H9 (cell line): ENCODE measurements around the gene LRRK1. TPM values are rescaled to one million over a fixed set of nuclear protein-coding genes. Genes with fewer than 3 reads are reported as not detected.

Experiments
- DNase-seq: peaks from one replicate; pipeline ENCODE4 v3.0.0-alpha.2; 2017
- H2AFZ ChIP-seq: one replicate; pipeline ENCODE4 v1.6.1; 2013; ENCODE audit warnings: mild to moderate bottlenecking, low read length, control low read depth, moderate library complexity
- H2AK5ac ChIP-seq: 2 replicates; pipeline ENCODE4 v1.6.1; 2013; ENCODE audit warnings: low read length, control low read depth, mixed read lengths; ENCODE audit not compliant: insufficient read length
- H2BK120ac ChIP-seq: one replicate; pipeline ENCODE4 v1.6.1; 2013; ENCODE audit warnings: low read depth, mild to moderate bottlenecking, low read length, control low read depth, inconsistent platforms; ENCODE audit not compliant: poor library complexity, severe bottlenecking
- H2BK12ac ChIP-seq: 2 replicates; pipeline ENCODE4 v1.6.1; 2013; ENCODE audit warnings: low read length, control low read depth, mixed read lengths, low read depth; ENCODE audit not compliant: insufficient read length
- H2BK15ac ChIP-seq: 2 replicates; pipeline ENCODE4 v1.6.1; 2013; ENCODE audit warnings: low read depth, low read length, control low read depth
- H2BK20ac ChIP-seq: one replicate; pipeline ENCODE4 v1.6.1; 2013; ENCODE audit warnings: low read depth, mild to moderate bottlenecking, low read length, control low read depth, inconsistent platforms; ENCODE audit not compliant: poor library complexity, severe bottlenecking
- H2BK5ac ChIP-seq: 2 replicates; pipeline ENCODE4 v1.6.1; 2013; ENCODE audit warnings: low read length, control low read depth, mixed read lengths; ENCODE audit not compliant: insufficient read length
- H3K14ac ChIP-seq: 2 replicates; pipeline ENCODE4 v1.6.1; 2013; ENCODE audit warnings: low read length, control low read depth; ENCODE audit not compliant: insufficient read depth
- H3K18ac ChIP-seq: 2 replicates; pipeline ENCODE4 v1.6.1; 2013; ENCODE audit warnings: low read depth, mild to moderate bottlenecking, mixed read lengths, low read length, control low read depth; ENCODE audit not compliant: insufficient read length
- H3K23ac ChIP-seq: 2 replicates; pipeline ENCODE4 v1.6.1; 2013; ENCODE audit warnings: low read length, control low read depth, mixed read lengths, low read depth; ENCODE audit not compliant: insufficient read length
- H3K23me2 ChIP-seq: 2 replicates; pipeline ENCODE4 v1.6.1; 2013; ENCODE audit warnings: low read depth, mild to moderate bottlenecking, mixed read lengths, low read length, control low read depth; ENCODE audit not compliant: insufficient read length, poor library complexity, severe bottlenecking
- H3K27ac ChIP-seq: 2 replicates; pipeline ENCODE4 v1.5.1; 2013; ENCODE audit warnings: low read length, control low read depth, mixed read lengths, low read depth; ENCODE audit not compliant: insufficient read length
- H3K27me3 ChIP-seq: 2 replicates; pipeline ENCODE4 v1.6.1; 2013; ENCODE audit warnings: low read length, control low read depth, inconsistent platforms; ENCODE audit not compliant: insufficient read depth
- H3K4ac ChIP-seq: 2 replicates; pipeline ENCODE4 v1.6.1; 2013; ENCODE audit warnings: low read depth, mild to moderate bottlenecking, control low read depth, inconsistent platforms, low read length, moderate library complexity
- H3K4me1 ChIP-seq: 2 replicates; pipeline ENCODE4 v1.6.1; 2013; ENCODE audit warnings: low read length, control low read depth, inconsistent platforms; ENCODE audit not compliant: insufficient read depth
- H3K4me2 ChIP-seq: 2 replicates; pipeline ENCODE4 v1.6.1; 2013; ENCODE audit warnings: low read length, control low read depth, mixed read lengths; ENCODE audit not compliant: insufficient read length, insufficient read depth
- H3K56ac ChIP-seq: 2 replicates; pipeline ENCODE4 v1.6.1; 2013; ENCODE audit warnings: low read depth, mild to moderate bottlenecking, mixed read lengths, low read length, control low read depth; ENCODE audit not compliant: insufficient read length
- H3K79me1 ChIP-seq: 2 replicates; pipeline ENCODE4 v1.6.1; 2013; ENCODE audit warnings: low read depth, mild to moderate bottlenecking, moderate library complexity, low read length, control low read depth, inconsistent platforms; ENCODE audit not compliant: insufficient read depth, poor library complexity, severe bottlenecking
- H3K79me2 ChIP-seq: 2 replicates; pipeline ENCODE4 v1.6.1; 2013; ENCODE audit warnings: low read length, control low read depth, inconsistent platforms; ENCODE audit not compliant: insufficient read depth
- H3K9ac ChIP-seq: 2 replicates; pipeline ENCODE4 v1.6.1; 2013; ENCODE audit warnings: low read length, control low read depth, mixed read lengths; ENCODE audit not compliant: insufficient read length; ENCODE audit errors: extremely low read depth
- H3K9me3 ChIP-seq: one replicate; pipeline ENCODE4 v1.6.1; 2013; ENCODE audit warnings: low read depth, low read length, inconsistent platforms; ENCODE audit not compliant: control insufficient read depth
- H3T11ph ChIP-seq: one replicate; pipeline ENCODE4 v1.6.1; 2013; ENCODE audit warnings: mild to moderate bottlenecking, low read length, control low read depth, inconsistent platforms
- H4K20me1 ChIP-seq: one replicate; pipeline ENCODE4 v1.6.1; 2013; ENCODE audit not compliant: control insufficient read depth, insufficient read length, insufficient read depth
- H4K5ac ChIP-seq: 2 replicates; pipeline ENCODE4 v1.6.1; 2013; ENCODE audit warnings: low read depth, mild to moderate bottlenecking, mixed read lengths, low read length, control low read depth; ENCODE audit not compliant: insufficient read length
- H4K8ac ChIP-seq: replicated peaks from 2 replicates; pipeline ENCODE4 v1.6.1; 2013; ENCODE audit warnings: low read length, control low read depth, mixed read lengths, low read depth; ENCODE audit not compliant: insufficient read length
- H4K91ac ChIP-seq: 2 replicates; pipeline ENCODE4 v1.6.1; 2013; ENCODE audit warnings: low read depth, mild to moderate bottlenecking, moderate library complexity, mixed read lengths, low read length, control low read depth; ENCODE audit not compliant: insufficient read length
- H3K27ac Mint-ChIP-seq, 3 experiments: 2 replicates in 2 of 3; 3 replicates in 1 of 3; pipeline ENCODE4 v1.8.0; 2020 to 2021; ENCODE audit warnings: mixed read lengths in 3 of 3, mild to moderate bottlenecking in 1 of 3, moderate library complexity in 1 of 3
- H3K27me3 Mint-ChIP-seq: 2 replicates; pipeline ENCODE4 v1.8.0; 2021; ENCODE audit warnings: low read depth, mild to moderate bottlenecking, moderate library complexity, mixed read lengths
- H3K36me3 Mint-ChIP-seq, 3 experiments: 2 replicates in 2 of 3; 3 replicates in 1 of 3; pipeline ENCODE4 v1.8.0; 2020 to 2021; ENCODE audit warnings: low read depth in 3 of 3, mixed read lengths in 3 of 3; ENCODE audit not compliant: insufficient read depth in 1 of 3
- H3K4me1 Mint-ChIP-seq, 2 experiments: 2 replicates each; pipeline ENCODE4 v1.8.0; 2020; ENCODE audit warnings: mixed read lengths in 2 of 2
- H3K4me3 Mint-ChIP-seq, 2 experiments: 2 replicates in 1 of 2; 3 replicates in 1 of 2; pipeline ENCODE4 v1.8.0; 2020 to 2021; ENCODE audit warnings: mild to moderate bottlenecking in 2 of 2, mixed read lengths in 2 of 2, moderate library complexity in 1 of 2
- H3K9me3 Mint-ChIP-seq, 2 experiments: 2 replicates in 1 of 2; 3 replicates in 1 of 2; pipeline ENCODE4 v1.8.0; 2020; ENCODE audit warnings: mild to moderate bottlenecking in 2 of 2, mixed read lengths in 2 of 2, moderate library complexity in 1 of 2
- WGBS: extraction: QIAGEN DNeasy Blood & Tissue Kit; methylation state at CpG from one replicate; pipeline ENCODE4 v1.1.7; 2013; ENCODE audit warnings: missing lambda C conversion rate, low lambda C conversion rate, mixed read lengths; ENCODE audit not compliant: insufficient read length; ENCODE audit errors: extremely low coverage; 5-methylcytosine and 5-hydroxymethylcytosine counted together
- total RNA-seq: library from RNA; stranded (reverse); gene quantifications from 2 replicates; pipeline ENCODE4 v1.2.1, GENCODE V29; 2021
- TF ChIP-seq, protein P1 (sequence below): fragments of 200-600 bp; sonication (generic); conservative IDR thresholded peaks from 3 replicates; pipeline ENCODE4 v1.8.0; 2021; ENCODE audit warnings: antibody characterized with exemption, mild to moderate bottlenecking

The LRRK1 gene
- total RNA-seq, 1 experiment from 2014 or later = 4.0 TPM

DNA sequence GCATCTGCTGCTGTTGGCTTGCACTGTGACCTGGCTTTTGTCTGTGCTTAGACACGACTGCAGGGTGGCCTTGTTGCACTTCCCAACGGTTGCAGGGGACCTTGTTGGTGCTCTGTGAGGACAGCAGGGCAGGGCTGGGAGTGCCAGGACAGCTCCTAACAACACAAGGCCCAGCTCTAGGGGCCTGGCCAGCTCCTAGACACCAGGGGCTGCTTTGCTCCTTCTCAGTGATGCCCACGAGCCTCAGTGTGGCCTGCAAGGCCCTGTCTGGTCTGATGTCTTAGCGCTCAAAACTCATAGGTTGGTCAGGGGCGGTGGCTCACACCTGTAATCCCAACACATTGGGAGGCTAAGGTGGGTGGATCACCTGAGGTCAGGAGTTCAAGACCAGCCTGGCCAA, 183.6 kb downstream of the LRRK1 start:
- Mint-ChIP-seq H3K4me3 (no peak overlapping the region), H3K36me3 (no peaks in the 10 kb centered on the region; a peak in 1 of 7 replicates), H3K27ac (no peak overlapping the region), H3K27me3 (no peaks in the 10 kb centered on the region), H3K9me3 (no peaks in the 10 kb centered on the region; a peak in 1 of 5 replicates), H3K4me1 (peaks cover 12 to 14% of the 10 kb centered on the region in 2 experiments)
- Histone ChIP-seq H2BK20ac (no peak overlapping the region), H2AK5ac (no peak overlapping the region), H4K5ac (no peak overlapping the region), H3K79me2 (no peaks in the 10 kb centered on the region), H2AFZ (no peak overlapping the region), H3K4ac (no peak overlapping the region), H2BK12ac (no peak overlapping the region), H4K20me1 (no peaks in the 10 kb centered on the region), H4K8ac (no peak overlapping the region), H2BK15ac (no peak overlapping the region), H3K79me1 (no peaks in the 10 kb centered on the region), H3K18ac (no peak overlapping the region), H3K9ac (no peak overlapping the region), H3K4me2 (no peak overlapping the region), H3K14ac (no peak overlapping the region), H3K4me1 (no peaks in the 10 kb centered on the region), H4K91ac (no peak overlapping the region), H2BK5ac (no peak overlapping the region), H2BK120ac (no peak overlapping the region), H3K27me3 (no peaks in the 10 kb centered on the region), H3K23me2 (no peaks in the 10 kb centered on the region), H3K27ac (no peak overlapping the region), H3T11ph (no peak overlapping the region), H3K23ac (no peak overlapping the region), H3K9me3 (no peaks in the 10 kb centered on the region), H3K56ac (no peak overlapping the region)
- no peak for DNase-seq
- WGBS = no CpG with 5 or more reads among the region's 5 CpGs
- TF ChIP-seq, protein P1, sequence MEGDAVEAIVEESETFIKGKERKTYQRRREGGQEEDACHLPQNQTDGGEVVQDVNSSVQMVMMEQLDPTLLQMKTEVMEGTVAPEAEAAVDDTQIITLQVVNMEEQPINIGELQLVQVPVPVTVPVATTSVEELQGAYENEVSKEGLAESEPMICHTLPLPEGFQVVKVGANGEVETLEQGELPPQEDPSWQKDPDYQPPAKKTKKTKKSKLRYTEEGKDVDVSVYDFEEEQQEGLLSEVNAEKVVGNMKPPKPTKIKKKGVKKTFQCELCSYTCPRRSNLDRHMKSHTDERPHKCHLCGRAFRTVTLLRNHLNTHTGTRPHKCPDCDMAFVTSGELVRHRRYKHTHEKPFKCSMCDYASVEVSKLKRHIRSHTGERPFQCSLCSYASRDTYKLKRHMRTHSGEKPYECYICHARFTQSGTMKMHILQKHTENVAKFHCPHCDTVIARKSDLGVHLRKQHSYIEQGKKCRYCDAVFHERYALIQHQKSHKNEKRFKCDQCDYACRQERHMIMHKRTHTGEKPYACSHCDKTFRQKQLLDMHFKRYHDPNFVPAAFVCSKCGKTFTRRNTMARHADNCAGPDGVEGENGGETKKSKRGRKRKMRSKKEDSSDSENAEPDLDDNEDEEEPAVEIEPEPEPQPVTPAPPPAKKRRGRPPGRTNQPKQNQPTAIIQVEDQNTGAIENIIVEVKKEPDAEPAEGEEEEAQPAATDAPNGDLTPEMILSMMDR = no peak
